ENCODE measurements around the gene ZNF831. TPM values are rescaled to one million over a fixed set of nuclear protein-coding genes. Genes with fewer than 3 reads are reported as not detected.

Gene ZNF831
- total RNA-seq, 1 donor from 2014 or later, result 0.28 TPM

DNA sequence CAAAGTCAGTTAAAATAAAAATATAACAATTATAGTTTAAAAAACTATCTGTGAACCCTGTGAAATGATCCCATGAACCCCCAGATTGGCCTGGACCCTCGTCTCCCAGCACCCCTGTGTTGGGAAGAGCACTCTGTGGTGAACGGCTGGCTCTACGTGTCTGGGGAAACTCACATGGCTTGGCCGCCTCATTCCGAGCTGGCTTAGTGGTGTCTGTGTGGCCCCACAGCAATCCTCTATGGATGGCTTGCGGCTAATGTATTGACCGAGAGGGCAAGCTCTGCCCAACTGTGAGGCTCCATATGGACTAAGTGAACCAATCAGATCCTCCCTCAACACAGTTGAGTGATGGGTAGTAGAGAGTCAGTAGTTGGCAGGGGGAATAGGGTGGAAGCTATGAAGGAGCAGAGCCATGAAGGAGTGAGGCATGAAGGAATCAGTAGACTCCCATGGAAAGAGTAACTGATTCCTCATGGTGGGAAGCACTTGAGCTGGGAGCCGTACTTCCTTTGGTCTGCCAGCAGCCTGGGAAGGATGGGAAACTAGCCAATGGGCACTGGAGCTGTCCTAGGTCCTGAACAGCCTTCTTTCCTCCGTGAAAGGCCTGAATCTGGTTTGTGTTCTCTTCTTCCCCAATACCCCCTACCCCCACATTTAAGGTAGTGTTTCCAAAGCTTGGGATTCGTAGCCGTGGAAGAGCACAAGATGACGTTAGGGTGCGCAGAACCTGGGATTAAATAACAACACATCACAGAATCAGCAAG, 21.6 kb upstream of the ZNF831 start:
- no peak for ATAC-seq

- no peak for ATAC-seq
Observed at GRCh38 chr20:59143326-59143725, 20.3 kb upstream of the ZNF831 start.

DNA sequence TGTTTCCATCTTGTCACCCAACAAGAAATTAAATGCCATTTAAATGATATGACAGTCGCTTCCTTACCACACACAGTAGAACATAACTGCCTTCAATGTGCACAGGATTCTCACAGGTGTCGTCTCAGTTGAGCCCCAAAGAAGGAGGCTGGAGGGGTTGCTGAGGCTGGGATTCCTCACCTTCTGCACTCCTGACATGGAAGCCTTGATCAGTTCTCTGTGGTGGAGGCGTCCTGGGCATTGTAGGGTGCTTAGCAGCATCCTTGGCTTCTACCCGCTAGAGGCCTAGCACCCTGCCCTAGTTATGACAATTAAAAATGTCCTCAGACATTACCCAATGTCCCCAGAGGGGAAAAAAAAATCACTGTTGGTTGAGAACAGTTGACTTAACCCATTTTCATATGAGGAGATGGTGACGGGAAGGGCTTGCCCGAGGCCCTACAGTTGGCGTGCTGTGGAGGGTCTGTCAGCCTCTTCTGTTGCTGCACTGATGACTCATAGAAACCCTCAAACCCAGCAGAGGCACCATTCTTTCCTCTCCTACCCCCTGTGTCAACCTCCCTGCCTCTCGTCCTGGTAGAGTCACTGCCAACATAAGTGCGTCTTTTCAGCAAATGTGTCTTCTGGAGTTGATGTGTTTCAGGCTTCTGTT, 19.3 kb upstream of the ZNF831 start:
- no peak for ATAC-seq

- ATAC-seq, result no peak
Observed at GRCh38 chr20:59144831-59145196, 18.8 kb upstream of the ZNF831 start.

DNA sequence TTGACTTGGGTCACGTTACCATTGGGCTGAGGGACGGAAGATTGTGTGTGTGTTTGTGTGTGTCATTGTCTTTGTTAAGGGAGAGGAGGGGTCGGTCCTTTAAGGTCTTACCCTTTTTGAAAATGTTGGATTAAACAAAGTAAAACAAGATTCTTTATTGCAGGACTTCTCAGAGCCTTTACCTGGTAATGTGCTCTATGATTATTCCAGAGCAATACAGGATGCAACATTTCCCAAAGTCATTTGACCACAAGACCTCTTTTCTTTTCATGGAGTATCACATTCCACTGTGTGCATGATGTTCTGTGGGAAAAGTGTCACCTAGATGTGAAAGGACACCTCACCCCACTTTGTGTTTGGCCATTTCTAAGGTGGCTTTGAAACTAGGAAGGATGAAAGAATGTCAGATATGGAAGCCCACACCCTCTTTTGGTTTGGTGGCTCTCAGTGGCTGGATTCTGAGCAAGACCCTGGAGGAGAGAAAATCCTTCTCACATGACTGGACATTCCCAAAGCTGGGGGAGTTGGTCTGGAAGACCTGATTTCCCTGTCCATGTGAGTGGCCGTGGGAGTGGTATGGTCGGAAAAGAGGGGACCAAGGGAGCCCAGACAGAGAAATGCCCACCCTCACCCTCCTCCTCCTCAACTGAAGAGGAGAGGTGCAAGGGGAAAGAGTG, 18.2 kb upstream of the ZNF831 start:
- ATAC-seq, result no peak

- no peak for ATAC-seq
Observed at GRCh38 chr20:59145924-59146779, 17.5 kb upstream of the ZNF831 start.

GRCh38 chr20:59146780-59147565, 16.6 kb upstream of the ZNF831 start:
- ATAC-seq, result no peak

GRCh38 chr20:59147586-59147985, 16.0 kb upstream of the ZNF831 start:
- ATAC-seq, result no peak

DNA sequence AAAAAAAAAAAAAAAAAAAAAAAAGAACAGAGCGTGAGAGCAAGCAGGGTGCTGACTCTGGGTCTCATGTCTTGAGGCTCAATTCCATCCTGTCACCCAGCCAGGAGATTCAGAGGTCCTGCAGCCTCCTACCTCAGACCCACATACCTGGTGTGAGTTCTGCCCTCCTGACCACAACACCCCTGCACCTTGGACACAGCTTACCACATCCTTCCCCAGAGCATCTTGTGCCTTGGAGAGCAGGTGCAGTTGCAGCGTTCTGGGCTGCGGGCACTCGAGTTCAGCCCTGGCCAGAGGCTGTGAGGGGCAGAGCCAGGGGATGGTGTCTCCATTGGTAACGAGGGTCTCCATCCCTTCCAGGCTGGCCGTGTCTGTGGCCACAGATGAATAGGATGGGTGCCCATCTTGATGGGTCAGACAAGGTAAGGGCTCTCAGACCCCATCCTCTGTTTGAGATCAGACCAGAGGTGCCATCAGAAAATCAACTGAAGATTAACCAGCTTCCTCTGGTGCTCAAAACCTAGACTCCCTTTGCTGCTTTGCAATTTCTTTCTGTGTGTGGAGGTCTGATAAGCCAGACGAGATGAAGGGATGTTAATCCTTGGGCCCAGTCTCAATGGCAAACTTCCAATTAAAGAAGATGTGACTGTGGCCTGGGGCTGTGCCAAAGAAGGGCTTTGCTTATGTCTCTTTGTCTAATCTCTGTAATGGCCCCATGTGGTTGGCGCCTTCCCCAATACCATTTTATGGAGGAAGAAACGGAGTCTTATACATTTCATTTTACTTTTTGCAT, 14.7 kb upstream of the ZNF831 start:
- no peak for ATAC-seq

DNA sequence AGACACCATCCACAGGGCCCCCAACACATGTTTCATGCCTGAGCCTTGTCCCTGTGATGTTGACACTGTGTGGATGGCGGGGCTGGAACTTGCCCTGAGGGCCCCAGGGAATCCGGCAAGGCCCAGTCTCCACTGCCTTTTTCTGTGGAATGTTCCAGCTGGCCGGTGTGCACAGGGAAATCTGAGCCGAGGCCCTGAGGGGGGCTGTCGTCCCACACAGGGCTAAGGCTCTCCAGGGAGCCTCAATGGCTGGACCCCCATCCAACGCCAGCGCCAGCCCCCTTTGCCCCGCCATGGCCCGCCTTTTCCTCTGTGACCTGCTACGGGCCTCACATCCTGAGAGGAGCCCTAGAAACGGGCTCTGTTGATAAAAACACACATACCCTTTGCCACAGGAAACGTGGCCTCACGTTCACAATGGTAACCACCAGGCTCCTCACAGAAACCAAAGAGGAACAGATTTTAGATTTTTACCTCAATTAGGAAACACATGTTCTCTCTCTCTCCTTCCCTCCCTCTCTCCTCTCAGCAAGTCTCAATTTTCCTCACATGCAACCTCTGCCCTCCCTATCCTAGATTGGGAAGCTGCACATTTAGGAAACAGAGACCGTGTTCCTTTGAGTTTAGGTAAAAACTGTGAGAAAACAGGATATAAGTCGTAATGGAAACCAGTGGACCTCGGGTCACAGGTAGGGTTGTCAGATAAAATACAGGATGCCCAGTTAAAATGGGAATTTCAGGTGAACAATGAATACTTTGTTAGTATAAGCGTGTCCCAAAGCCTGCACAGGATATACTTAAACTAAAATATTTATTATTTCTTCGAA, 13.7 kb upstream of the ZNF831 start:
- ATAC-seq, result peak; percentile 30

DNA sequence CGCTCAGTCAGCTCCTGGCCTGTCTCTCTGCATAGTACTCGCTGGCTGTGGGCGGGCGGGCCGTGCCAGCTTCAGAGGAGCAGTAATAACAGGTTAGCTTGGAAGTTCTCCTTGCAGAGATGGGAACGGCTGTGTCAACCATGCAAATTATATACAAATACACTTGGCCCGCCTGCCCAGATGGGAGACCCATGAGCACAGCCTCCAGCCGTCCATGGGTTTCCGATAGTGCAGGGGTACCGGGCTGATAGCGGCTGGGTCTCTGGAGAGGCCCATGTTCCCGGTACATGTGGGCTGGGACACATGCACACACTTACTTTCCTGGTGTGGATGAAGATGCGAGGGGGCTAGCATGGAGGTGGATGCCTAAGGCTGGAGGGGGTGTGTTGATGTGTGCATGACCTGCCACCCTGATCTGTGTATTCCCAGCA, 12.8 kb upstream of the ZNF831 start:
- ATAC-seq, result no peak

- no peak for ATAC-seq
Observed at GRCh38 chr20:59151391-59151790, 12.2 kb upstream of the ZNF831 start.

DNA sequence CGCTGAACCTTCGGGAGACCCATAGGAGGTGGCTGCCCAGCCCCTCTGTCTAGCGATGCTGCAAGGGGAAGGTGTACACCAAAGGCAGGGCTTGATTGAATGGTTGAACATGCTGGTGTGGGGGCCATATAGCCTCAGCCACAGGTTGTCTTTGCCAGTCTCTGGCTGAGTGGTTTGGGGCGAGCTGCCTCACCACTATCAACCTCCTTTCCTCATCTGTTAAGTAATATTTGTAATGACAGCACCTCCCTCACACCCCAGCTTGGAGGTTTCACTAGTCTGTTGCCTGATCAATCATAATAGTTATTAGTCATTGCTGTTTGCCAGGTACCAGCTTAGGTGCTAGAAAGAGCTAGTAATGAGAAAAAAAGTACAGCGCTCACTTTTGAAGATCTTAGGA, 11.8 kb upstream of the ZNF831 start:
- no peak for ATAC-seq

DNA sequence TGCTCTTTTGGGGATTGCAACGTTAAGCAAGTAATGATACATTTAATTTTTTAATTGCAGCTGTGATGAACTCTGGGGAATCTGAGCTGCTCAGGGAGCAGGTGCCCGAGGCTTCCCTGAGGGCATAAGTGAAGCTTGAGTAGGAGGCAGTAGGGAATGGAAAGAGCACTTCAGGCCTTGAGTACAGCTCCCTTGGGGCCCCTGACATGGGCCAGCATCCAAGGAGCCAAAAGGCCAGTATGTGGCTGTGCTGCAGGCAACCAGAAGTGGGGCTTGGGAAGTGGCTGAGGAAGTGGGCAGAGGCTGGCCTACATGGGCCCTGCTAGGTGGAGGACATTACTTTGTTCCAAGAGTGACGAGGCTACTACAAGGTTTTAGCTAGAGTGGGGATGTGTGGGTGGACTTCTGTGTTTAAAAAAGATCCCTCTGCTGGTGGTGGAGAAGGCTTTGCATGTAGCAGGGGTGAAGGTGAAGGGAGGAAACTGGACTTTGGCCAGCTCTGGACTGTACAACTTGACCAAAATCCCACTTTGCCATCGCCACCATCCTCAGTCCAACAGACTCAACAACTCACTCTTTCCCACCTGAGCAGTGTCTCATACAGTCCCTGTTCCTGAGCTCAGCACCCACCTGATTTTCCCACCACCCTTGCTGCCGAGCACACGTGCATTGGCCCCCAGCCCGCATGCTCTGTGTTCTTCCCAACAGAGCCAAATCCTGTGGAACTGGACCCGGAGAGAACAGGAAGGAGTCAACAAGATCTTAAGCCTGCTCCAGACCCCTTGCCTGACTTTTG, 10.9 kb upstream of the ZNF831 start:
- no peak for ATAC-seq

DNA sequence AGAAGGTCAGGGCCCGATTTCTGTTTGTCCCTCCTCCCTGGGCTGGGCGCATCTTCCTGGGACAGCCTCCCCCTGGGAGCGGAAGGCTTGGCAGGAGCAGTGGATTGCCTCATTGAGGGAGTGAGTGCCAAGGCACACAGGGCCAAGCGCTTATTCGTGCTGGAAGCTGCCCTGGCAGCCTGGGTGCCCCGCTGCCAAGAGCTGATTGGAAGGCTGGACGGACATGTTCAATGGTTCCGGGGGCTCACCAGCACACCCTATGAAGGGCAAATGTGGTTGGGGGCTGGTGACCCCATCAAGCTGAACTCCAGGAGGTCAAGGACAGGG, 10.3 kb upstream of the ZNF831 start:
- peak; percentile 32 for ATAC-seq

- no peak for ATAC-seq
Observed at GRCh38 chr20:59153832-59154231, 9.8 kb upstream of the ZNF831 start.

GRCh38 chr20:59154317-59155013, 9.2 kb upstream of the ZNF831 start:
- ATAC-seq, result no peak

GRCh38 chr20:59157064-59157463, 6.6 kb upstream of the ZNF831 start:
- no peak for ATAC-seq

GRCh38 chr20:59157531-59157930, 6.1 kb upstream of the ZNF831 start:
- ATAC-seq, result no peak
